ENCODE results near the gene RNU5D-1. TPM values are rescaled to one million over a fixed set of nuclear protein-coding genes. Genes with fewer than 3 reads are reported as not detected.

Gene RNU5D-1
- total and polyA plus RNA-seq, 2 of the 13 experiments (the other 11 are each of a cell fraction or from before 2014, with no cell fraction given): 165 TPM; not detected in 1

- TF ChIP-seq FOXO4 (CRISPR knock-in tag; conservative IDR thresholded peaks at IDR 0.05) (no peak), ZNF75D (CRISPR knock-in tag; IDR thresholded peaks at IDR 0.05; ENCODE audit: borderline replicate concordance) (0 out of 2 replicates have a peak, but pooled peaks have one; percentile 89), POLR2AphosphoS2 (IDR thresholded peaks at IDR 0.05; ENCODE audit: low read depth, low read length) (peak; percentile 94), ATRX (CRISPR knock-in tag; IDR thresholded peaks at IDR 0.05; ENCODE audit: borderline replicate concordance) (no peak), KLF13 (CRISPR knock-in tag; IDR thresholded peaks at IDR 0.05) (no peak), ZNF720 (CRISPR knock-in tag; IDR thresholded peaks at IDR 0.05) (no peak), ZNF841 (CRISPR knock-in tag; IDR thresholded peaks at IDR 0.05; ENCODE audit: borderline replicate concordance) (0 out of 2 replicates have a peak, but pooled peaks have one; percentile 66), CEBPZ (IDR thresholded peaks at IDR 0.05; ENCODE audit: low read length) (no peak), ZNF207 (IDR thresholded peaks at IDR 0.05; ENCODE audit: borderline replicate concordance) (no peak), ZNF326 (CRISPR knock-in tag; IDR thresholded peaks at IDR 0.05; ENCODE audit: borderline replicate concordance) (no peak), MAZ (IDR thresholded peaks at IDR 0.05; ENCODE audit: borderline replicate concordance, low read depth, low read length) (peak; percentile 69), MAZ (CRISPR knock-in tag; IDR thresholded peaks at IDR 0.05; ENCODE audit: low read depth) (peak; percentile 83), MLLT10 (CRISPR knock-in tag; IDR thresholded peaks at IDR 0.05) (no peak), CREBL2 (CRISPR knock-in tag; IDR thresholded peaks at IDR 0.05; ENCODE audit: borderline replicate concordance) (no peak), YEATS2 (CRISPR knock-in tag; IDR thresholded peaks at IDR 0.05; ENCODE audit: borderline replicate concordance) (peak; percentile 100), MAFF (IDR thresholded peaks at IDR 0.05; ENCODE audit: low read depth, low read length) (no peak), ATM (IDR thresholded peaks at IDR 0.05; ENCODE audit: borderline replicate concordance) (no peak), ZFY (CRISPR knock-in tag; IDR thresholded peaks at IDR 0.05) (peak; percentile 97), DDIT3 (CRISPR knock-in tag; IDR thresholded peaks at IDR 0.05) (no peak), AGO1 (IDR thresholded peaks at IDR 0.05; ENCODE audit: low read depth, low read length, poor library complexity, severe bottlenecking) (peak; percentile 67), SP4 (CRISPR knock-in tag; IDR thresholded peaks at IDR 0.05) (peak; percentile 85)
- TF ChIP-seq, protein P1, sequence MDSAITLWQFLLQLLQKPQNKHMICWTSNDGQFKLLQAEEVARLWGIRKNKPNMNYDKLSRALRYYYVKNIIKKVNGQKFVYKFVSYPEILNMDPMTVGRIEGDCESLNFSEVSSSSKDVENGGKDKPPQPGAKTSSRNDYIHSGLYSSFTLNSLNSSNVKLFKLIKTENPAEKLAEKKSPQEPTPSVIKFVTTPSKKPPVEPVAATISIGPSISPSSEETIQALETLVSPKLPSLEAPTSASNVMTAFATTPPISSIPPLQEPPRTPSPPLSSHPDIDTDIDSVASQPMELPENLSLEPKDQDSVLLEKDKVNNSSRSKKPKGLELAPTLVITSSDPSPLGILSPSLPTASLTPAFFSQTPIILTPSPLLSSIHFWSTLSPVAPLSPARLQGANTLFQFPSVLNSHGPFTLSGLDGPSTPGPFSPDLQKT (CRISPR knock-in tag; IDR thresholded peaks at IDR 0.05; ENCODE audit: borderline replicate concordance): no peak
Observed at GRCh38 chr1:44775078-44775929, 44.3 kb upstream of the RNU5D-1 start, which contains the start of gene RPS8 (continued).

All from HepG2 (cell line).